ENCODE data around the gene ZNF248.

DNA sequence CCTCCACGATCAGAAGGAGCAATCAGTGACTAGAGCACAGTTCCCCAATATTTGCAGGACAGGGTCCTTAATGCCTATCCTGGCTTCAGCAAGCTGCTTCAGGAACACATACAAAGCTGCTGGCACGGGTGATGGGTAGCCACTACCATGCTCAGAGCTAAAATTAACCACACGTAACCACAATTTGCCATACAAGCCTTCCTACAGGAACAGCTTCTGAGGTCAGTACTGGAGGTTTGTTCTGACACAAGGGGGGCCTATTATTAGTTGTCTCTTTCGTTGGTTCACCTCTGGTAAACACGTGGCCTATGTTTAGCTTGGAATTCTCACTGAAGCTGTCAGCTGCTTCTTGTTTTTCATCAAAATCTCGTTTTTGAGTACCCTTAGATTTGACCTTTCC lies 41.1 kb downstream of the ZNF248 start:
- TF ChIP-seq, protein P1, sequence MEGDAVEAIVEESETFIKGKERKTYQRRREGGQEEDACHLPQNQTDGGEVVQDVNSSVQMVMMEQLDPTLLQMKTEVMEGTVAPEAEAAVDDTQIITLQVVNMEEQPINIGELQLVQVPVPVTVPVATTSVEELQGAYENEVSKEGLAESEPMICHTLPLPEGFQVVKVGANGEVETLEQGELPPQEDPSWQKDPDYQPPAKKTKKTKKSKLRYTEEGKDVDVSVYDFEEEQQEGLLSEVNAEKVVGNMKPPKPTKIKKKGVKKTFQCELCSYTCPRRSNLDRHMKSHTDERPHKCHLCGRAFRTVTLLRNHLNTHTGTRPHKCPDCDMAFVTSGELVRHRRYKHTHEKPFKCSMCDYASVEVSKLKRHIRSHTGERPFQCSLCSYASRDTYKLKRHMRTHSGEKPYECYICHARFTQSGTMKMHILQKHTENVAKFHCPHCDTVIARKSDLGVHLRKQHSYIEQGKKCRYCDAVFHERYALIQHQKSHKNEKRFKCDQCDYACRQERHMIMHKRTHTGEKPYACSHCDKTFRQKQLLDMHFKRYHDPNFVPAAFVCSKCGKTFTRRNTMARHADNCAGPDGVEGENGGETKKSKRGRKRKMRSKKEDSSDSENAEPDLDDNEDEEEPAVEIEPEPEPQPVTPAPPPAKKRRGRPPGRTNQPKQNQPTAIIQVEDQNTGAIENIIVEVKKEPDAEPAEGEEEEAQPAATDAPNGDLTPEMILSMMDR (IDR thresholded peaks at IDR 0.05) = no peak
- no peak for TF ChIP-seq POLR2A (IDR thresholded peaks at IDR 0.05)
